RWPE2 (cell line): Measurements from ENCODE around the gene SCUBE1.

Experiments
- ATAC-seq: fragments of 200-7000 bp; cut with Tn5 transposase; 3 replicates; pipeline ENCODE4 v1.9.1; 2021; ENCODE audit warnings: low read depth
- DNase-seq: peaks from one replicate; pipeline ENCODE4 v3.0.0-alpha.2; 2020; ENCODE audit warnings: low spot score
- H3K27ac ChIP-seq: fragments of 450-650 bp; 2 replicates; pipeline ENCODE4 v1.5.1; 2017; ENCODE audit warnings: mild to moderate bottlenecking; ENCODE audit not compliant: poor library complexity, severe bottlenecking
- H3K27me3 ChIP-seq: fragments of 250-450 bp; sonication (Bioruptor Pico); 2 replicates; pipeline ENCODE4 v1.5.1; 2021; ENCODE audit warnings: mild to moderate bottlenecking, moderate library complexity; ENCODE audit not compliant: insufficient read depth, poor library complexity, severe bottlenecking
- H3K36me3 ChIP-seq: fragments of 250-450 bp; sonication (Bioruptor Pico); 2 replicates; pipeline ENCODE4 v1.5.1; 2020; ENCODE audit warnings: low read depth, mild to moderate bottlenecking, moderate library complexity
- H3K4me1 ChIP-seq: fragments of 250-450 bp; sonication (Bioruptor Pico); 2 replicates; pipeline ENCODE4 v1.5.1; 2021; ENCODE audit warnings: mild to moderate bottlenecking, moderate library complexity; ENCODE audit not compliant: insufficient read depth, poor library complexity, severe bottlenecking
- H3K4me3 ChIP-seq: fragments of 250-450 bp; sonication (Bioruptor Pico); 2 replicates; pipeline ENCODE4 v1.5.1; 2021; ENCODE audit warnings: mild to moderate bottlenecking, moderate library complexity; ENCODE audit not compliant: severe bottlenecking
- H3K9me3 ChIP-seq: fragments of 250-450 bp; sonication (Bioruptor Pico); 2 replicates; pipeline ENCODE4 v1.5.1; 2021; ENCODE audit warnings: mild to moderate bottlenecking, moderate library complexity; ENCODE audit not compliant: severe bottlenecking
- TF ChIP-seq, protein P1 (sequence below): fragments of 450-650 bp; IDR thresholded peaks from one replicate; pipeline ENCODE4 v1.5.1; 2017; ENCODE audit warnings: mild to moderate bottlenecking, moderate library complexity; ENCODE audit not compliant: poor library complexity, severe bottlenecking

The SCUBE1 gene

DNA sequence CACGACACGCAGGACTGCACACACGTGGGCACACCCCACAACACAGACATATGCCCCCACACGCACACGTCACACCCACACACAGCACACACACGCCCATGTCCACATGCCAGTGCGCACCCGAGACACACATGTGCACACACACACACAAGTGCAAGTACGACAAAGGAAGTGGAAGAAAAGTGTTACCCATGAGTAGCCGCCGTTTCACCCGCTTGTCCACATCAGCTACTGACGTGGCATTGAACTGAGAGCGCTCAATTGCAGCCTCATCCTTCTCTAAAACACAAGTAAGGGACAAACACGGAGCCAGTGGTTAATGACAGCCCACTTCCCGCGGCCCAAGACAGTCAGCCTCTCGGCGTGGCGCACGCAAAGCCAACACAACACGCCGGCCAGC lies 87.9 kb downstream of the SCUBE1 start:
- Histone ChIP-seq H3K36me3 (no peaks in the 10 kb centered on the region), H3K9me3 (no peaks in the 10 kb centered on the region)
- TF ChIP-seq, protein P1, sequence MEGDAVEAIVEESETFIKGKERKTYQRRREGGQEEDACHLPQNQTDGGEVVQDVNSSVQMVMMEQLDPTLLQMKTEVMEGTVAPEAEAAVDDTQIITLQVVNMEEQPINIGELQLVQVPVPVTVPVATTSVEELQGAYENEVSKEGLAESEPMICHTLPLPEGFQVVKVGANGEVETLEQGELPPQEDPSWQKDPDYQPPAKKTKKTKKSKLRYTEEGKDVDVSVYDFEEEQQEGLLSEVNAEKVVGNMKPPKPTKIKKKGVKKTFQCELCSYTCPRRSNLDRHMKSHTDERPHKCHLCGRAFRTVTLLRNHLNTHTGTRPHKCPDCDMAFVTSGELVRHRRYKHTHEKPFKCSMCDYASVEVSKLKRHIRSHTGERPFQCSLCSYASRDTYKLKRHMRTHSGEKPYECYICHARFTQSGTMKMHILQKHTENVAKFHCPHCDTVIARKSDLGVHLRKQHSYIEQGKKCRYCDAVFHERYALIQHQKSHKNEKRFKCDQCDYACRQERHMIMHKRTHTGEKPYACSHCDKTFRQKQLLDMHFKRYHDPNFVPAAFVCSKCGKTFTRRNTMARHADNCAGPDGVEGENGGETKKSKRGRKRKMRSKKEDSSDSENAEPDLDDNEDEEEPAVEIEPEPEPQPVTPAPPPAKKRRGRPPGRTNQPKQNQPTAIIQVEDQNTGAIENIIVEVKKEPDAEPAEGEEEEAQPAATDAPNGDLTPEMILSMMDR, result no peak

DNA sequence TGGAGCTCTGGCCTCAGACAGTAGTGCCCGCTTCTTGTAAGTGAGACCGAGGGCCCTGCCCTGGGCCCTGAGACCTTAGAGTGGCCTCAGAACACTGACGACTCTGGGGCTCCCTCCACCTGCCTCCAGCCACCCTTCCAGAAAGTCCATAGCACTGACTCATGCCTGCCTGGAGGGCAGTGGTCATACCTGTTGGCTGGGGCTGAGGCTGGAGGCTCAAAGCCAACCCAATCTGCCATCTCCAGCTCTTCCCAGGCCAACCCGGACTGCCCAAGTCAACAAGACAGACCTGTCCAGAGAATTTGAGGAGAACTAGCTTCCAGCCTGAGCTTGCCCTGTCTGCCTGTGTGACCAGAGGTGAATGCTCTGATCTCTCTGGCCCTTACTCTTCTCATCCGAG lies 89.3 kb downstream of the SCUBE1 start:
- TF ChIP-seq, protein P1, result no peak
- H3K4me3 ChIP-seq, result no peak overlapping the region
- no peaks in the 10 kb centered on the region for H3K4me1 ChIP-seq
- 0 out of 3 replicates have a peak, but pooled peaks have one; percentile 43 for ATAC-seq
- H3K27ac ChIP-seq, result no peak overlapping the region
- H3K9me3 ChIP-seq, result no peaks in the 10 kb centered on the region
- no peaks in the 10 kb centered on the region for H3K36me3 ChIP-seq
- DNase-seq, result no peak
- no peaks in the 10 kb centered on the region for H3K27me3 ChIP-seq

More for the DNA sequence above, 87.9 kb downstream of the SCUBE1 start:
- no peaks in the 10 kb centered on the region for H3K27me3 ChIP-seq
- H3K27ac ChIP-seq, result no peak overlapping the region
- H3K4me3 ChIP-seq, result no peak overlapping the region
- DNase-seq (no peak), ATAC-seq (no peak)
- no peaks in the 10 kb centered on the region for H3K4me1 ChIP-seq

DNA sequence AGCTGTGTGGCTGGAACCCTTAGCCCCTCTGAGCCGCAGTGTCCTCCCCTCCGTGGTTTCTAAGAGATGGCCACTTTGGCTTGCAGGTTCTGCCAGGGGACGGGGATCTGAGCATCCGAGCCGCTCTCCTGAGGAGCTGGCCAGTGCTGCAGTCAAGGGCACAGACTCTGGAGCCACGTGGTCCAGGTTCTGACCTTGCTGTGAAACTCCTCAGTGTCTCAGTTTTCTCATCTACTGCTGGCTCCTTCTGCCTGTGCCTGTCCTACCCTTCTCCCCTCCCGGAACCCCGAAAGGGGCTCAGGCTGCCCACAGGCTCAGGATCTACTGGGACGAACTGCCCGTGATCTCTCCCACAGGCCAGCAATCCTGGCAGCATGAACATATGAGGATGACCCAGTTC lies 90.9 kb downstream of the SCUBE1 start:
- no peak for DNase-seq
- TF ChIP-seq, protein P1, result no peak
- Histone ChIP-seq H3K9me3 (no peaks in the 10 kb centered on the region), H3K27ac (no peak overlapping the region), H3K36me3 (no peaks in the 10 kb centered on the region), H3K4me3 (no peak overlapping the region), H3K27me3 (no peaks in the 10 kb centered on the region), H3K4me1 (no peaks in the 10 kb centered on the region)
- ATAC-seq, result no peak

DNA sequence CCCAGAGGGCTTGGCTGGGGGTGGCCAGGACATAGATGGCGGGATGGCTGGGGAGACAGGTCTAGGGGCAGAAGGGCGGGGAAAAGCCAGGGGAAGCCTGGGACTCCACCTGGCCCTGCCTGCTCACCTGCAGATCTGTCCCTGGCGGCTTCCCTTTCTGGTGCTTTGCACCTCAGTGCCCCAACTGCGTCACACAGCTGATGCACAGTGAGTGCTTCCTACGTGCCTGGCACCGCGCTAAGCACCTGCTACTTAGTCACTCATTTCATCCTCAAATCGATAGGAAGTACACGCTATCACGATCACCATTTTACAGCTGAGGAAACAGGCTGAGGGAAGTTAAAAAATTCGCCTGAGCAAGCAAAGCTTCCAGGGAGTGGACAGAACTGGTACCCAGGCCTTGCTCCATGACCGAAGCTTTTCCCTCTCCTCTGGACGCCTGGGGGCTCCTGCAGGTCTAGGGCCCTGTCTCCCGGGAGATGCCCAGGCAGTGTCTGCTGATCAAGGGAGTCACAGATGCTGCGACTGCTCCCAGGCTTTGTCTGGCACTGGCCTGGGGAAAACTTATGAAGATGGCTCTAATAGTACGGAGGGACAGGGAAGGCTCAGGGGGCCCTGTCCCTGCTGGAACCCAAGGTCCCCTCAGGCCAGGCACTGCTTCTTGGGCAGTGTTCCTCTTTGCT lies 93.2 kb downstream of the SCUBE1 start:
- DNase-seq (no peak), ATAC-seq (no peak)
- H3K36me3 ChIP-seq, result no peaks in the 10 kb centered on the region
- no peaks in the 10 kb centered on the region for H3K4me1 ChIP-seq
- no peak overlapping the region for H3K4me3 ChIP-seq
- no peaks in the 10 kb centered on the region for H3K27me3 ChIP-seq
- TF ChIP-seq, protein P1, result no peak
- H3K9me3 ChIP-seq, result no peaks in the 10 kb centered on the region
- no peak overlapping the region for H3K27ac ChIP-seq

DNA sequence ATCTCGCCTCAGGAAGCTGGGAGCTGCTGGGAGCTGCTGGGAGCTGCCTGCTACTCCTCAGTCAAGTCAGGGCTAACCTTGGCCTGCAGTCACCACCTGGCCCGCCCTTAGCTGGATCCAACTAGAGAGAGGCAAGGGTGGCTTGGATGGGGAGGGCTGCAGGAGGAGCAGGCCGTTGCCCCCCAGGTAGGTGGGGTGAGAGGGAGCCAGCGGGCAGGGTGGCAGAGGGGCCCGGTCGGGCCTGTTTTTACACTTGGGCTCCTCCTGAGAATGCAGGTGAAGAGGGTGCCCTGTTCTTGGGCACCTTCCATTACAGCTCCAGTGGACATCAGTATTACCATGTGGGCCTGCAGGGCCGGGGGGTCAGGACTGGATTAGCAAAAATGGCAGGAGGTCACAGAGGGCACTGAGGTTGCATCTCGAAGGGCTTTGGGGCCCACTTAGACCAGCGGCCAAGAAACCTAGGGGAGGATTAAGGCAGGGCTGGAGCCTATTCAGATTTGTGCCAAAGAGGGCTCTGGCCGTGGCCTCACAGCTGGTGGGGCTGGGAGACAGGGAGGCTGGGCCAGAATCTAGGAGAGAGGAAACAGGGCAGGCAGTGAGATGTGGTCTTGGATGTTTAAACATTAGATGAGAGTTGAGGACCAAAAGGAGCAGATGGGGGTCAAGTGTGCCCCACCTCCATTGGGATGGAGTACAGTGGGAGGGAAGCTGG lies 95.5 kb downstream of the SCUBE1 start:
- no peak for DNase-seq
- no peaks in the 10 kb centered on the region for H3K36me3 ChIP-seq
- H3K4me1 ChIP-seq, result no peaks in the 10 kb centered on the region
- no peaks in the 10 kb centered on the region for H3K9me3 ChIP-seq
- TF ChIP-seq, protein P1, result no peak
- no peak overlapping the region for H3K27ac ChIP-seq
- ATAC-seq, result no peak
- H3K27me3 ChIP-seq, result no peaks in the 10 kb centered on the region
- H3K4me3 ChIP-seq, result no peak overlapping the region
